SK-N-SH (cell line): Measurements from ENCODE around the gene MVB12B. TPM values are rescaled to one million over a fixed set of nuclear protein-coding genes. Genes with fewer than 3 reads are reported as not detected.

Source experiments
- CTCF ChIA-PET: fragments of 300-600, 350-600 bp; formaldehyde crosslinking; extraction: SDS; loops from one replicate; lab custom pipeline; 2021; lab: Yijun Ruan, JAX
- POLR2A ChIA-PET: fragments of 350-600 bp; sonication (Branson Sonifier 250); formaldehyde crosslinking; extraction: SDS; loops from one replicate; lab custom pipeline; 2020; ENCODE audit warnings: antibody characterized with exemption, inconsistent platforms; lab: Yijun Ruan, JAX
- DNase-seq: peaks from one replicate; pipeline ENCODE4 v3.0.0; 2012
- H2AFZ ChIP-seq: fragments of 200-600 bp; sonication (generic); 2 replicates; pipeline ENCODE4 v1.8.1; 2016; ENCODE audit warnings: antibody characterized with exemption, mild to moderate bottlenecking, low read depth
- H3F3A ChIP-seq: fragments of 200-600 bp; sonication (generic); replicated peaks from 2 replicates; pipeline ENCODE3; 2016; ENCODE audit warnings: antibody characterized with exemption, mild to moderate bottlenecking; ENCODE audit not compliant: insufficient read depth
- H3K27ac ChIP-seq, 2 experiments: fragments of 200-500 bp in 1 of 2; fragments of 200-600 bp in 1 of 2; sonication (Bioruptor generic) in 1 of 2; sonication (generic), shearing (Covaris generic) in 1 of 2; 2 replicates each; pipeline versions ENCODE4 v1.5.1 to v1.6.1; 2014 to 2016; ENCODE audit warnings: low read depth in 2 of 2, inconsistent platforms in 1 of 2, low read length in 1 of 2, mild to moderate bottlenecking in 1 of 2, mixed read lengths in 1 of 2
- H3K27me3 ChIP-seq: fragments of 200-600 bp; sonication (generic), shearing (Covaris generic); 2 replicates; pipeline ENCODE4 v1.6.1; 2016; ENCODE audit warnings: mixed run types; ENCODE audit not compliant: insufficient read depth
- H3K36me3 ChIP-seq, 2 experiments: fragments of 200-500 bp in 1 of 2; fragments of 200-600 bp in 1 of 2; sonication (Bioruptor generic) in 1 of 2; sonication (generic) in 1 of 2; replicated peaks in 1 of 2; 2 replicates each; pipeline versions ENCODE3 to v1.5.1; 2014 to 2016; ENCODE audit warnings: low read length in 1 of 2, mild to moderate bottlenecking in 1 of 2; ENCODE audit not compliant: insufficient read depth in 2 of 2, control insufficient read depth in 1 of 2
- H3K4me1 ChIP-seq, 2 experiments: fragments of 200-500 bp in 1 of 2; fragments of 200-600 bp in 1 of 2; sonication (Bioruptor generic) in 1 of 2; sonication (generic), shearing (Covaris generic) in 1 of 2; 2 replicates each; pipeline versions ENCODE4 v1.5.1 to v1.6.1; 2014 to 2016; ENCODE audit warnings: low read depth in 1 of 2, low read length in 1 of 2, mixed run types in 1 of 2; ENCODE audit not compliant: insufficient read depth in 2 of 2, control insufficient read depth in 1 of 2
- H3K4me2 ChIP-seq: fragments of 200-600 bp; sonication (generic), shearing (Covaris generic); 2 replicates; pipeline ENCODE4 v1.6.1; 2017; ENCODE audit warnings: mixed run types
- H3K4me3 ChIP-seq, 2 experiments: fragments of 200-500 bp in 1 of 2; fragments of 200-600 bp in 1 of 2; sonication (Bioruptor generic) in 1 of 2; sonication (generic), shearing (Covaris generic) in 1 of 2; 2 replicates each; pipeline versions ENCODE4 v1.5.1 to v1.8.1; 2014 to 2016; ENCODE audit warnings: low read depth in 2 of 2, inconsistent platforms in 1 of 2, low read length in 1 of 2, mild to moderate bottlenecking in 1 of 2, mixed read lengths in 1 of 2, moderate library complexity in 1 of 2
- H3K79me2 ChIP-seq: fragments of 200-600 bp; sonication (generic); 2 replicates; pipeline ENCODE4 v1.8.1; 2017; ENCODE audit warnings: mild to moderate bottlenecking; ENCODE audit not compliant: insufficient read depth
- H3K9ac ChIP-seq: fragments of 200-600 bp; sonication (generic); 2 replicates; pipeline ENCODE4 v1.6.1; 2017; ENCODE audit warnings: mixed run types
- H3K9me2 ChIP-seq: fragments of 200-600 bp; sonication (generic); 2 replicates; pipeline ENCODE4 v1.6.1; 2017; ENCODE audit warnings: mixed run types
- H3K9me3 ChIP-seq: fragments of 200-600 bp; sonication (generic); 2 replicates; pipeline ENCODE4 v1.6.1; 2017; ENCODE audit warnings: mixed run types, mild to moderate bottlenecking, moderate library complexity
- H4K20me1 ChIP-seq: fragments of 200-600 bp; sonication (generic); 2 replicates; pipeline ENCODE4 v1.6.1; 2017; ENCODE audit warnings: mild to moderate bottlenecking, mixed run types; ENCODE audit not compliant: insufficient read depth
- CHD2 ChIP-seq: fragments of 150-350 bp; IDR thresholded peaks from 2 replicates; pipeline ENCODE4 v1.6.1; 2018; ENCODE audit warnings: low read length; ENCODE audit not compliant: partially characterized antibody
- CTCF ChIP-seq: fragments of 200-600 bp; sonication (generic); IDR thresholded peaks from 2 replicates; pipeline ENCODE4 v1.6.1; 2017; ENCODE audit warnings: antibody characterized with exemption, mild to moderate bottlenecking, moderate library complexity
- ELF1 ChIP-seq: IDR thresholded peaks from 2 replicates; pipeline ENCODE4 v1.4.0; 2012
- EP300 ChIP-seq, 2 experiments: IDR thresholded peaks; 2 replicates each; pipeline versions ENCODE4 v1.4.0 to v1.6.1; 2012; ENCODE audit warnings: borderline replicate concordance in 1 of 2, low read depth in 1 of 2, low read length in 1 of 2
- EZH2phosphoT487 ChIP-seq: fragments of 200-600 bp; sonication (generic); IDR thresholded peaks from 2 replicates; pipeline ENCODE4 v1.6.1; 2017; ENCODE audit warnings: low read depth, mixed run types, mild to moderate bottlenecking, antibody characterized with exemption, moderate library complexity, borderline replicate concordance
- FOSL2 ChIP-seq: IDR thresholded peaks from 2 replicates; pipeline ENCODE4 v1.4.0; 2012; ENCODE audit warnings: low read depth, mild to moderate bottlenecking, moderate library complexity, borderline replicate concordance
- JUND ChIP-seq: IDR thresholded peaks from 2 replicates; pipeline ENCODE4 v1.4.0; 2012
- MEF2A ChIP-seq: IDR thresholded peaks from 2 replicates; pipeline ENCODE4 v1.4.0; 2012; ENCODE audit warnings: low read depth, borderline replicate concordance
- MXI1 ChIP-seq: IDR thresholded peaks from 2 replicates; pipeline ENCODE4 v1.6.1; 2012; ENCODE audit warnings: mild to moderate bottlenecking, low read depth, low read length, improper control_type of control experiment
- NFIC ChIP-seq: IDR thresholded peaks from 2 replicates; pipeline ENCODE4 v1.4.0; 2012; ENCODE audit warnings: borderline replicate concordance
- POLR2AphosphoS5 ChIP-seq: IDR thresholded peaks from 2 replicates; pipeline ENCODE4 v1.6.1; 2012; ENCODE audit warnings: low read depth, low read length
- RAD21 ChIP-seq: IDR thresholded peaks from 2 replicates; pipeline ENCODE4 v1.6.1; 2012; ENCODE audit warnings: mild to moderate bottlenecking, low read length
- RCOR1 ChIP-seq: fragments of 150-350 bp; IDR thresholded peaks from 2 replicates; pipeline ENCODE4 v1.6.1; 2017; ENCODE audit warnings: antibody characterized with exemption, low read length
- RFX5 ChIP-seq: IDR thresholded peaks from 2 replicates; pipeline ENCODE4 v1.6.1; 2012; ENCODE audit warnings: mild to moderate bottlenecking, improper control_type of control experiment, low read length
- RXRA ChIP-seq: IDR thresholded peaks from 2 replicates; pipeline ENCODE4 v1.4.0; 2012; ENCODE audit warnings: low read depth, mild to moderate bottlenecking, borderline replicate concordance
- USF2 ChIP-seq: fragments of 150-350 bp; IDR thresholded peaks from 2 replicates; pipeline ENCODE4 v1.6.1; 2017; ENCODE audit warnings: antibody characterized with exemption, low read length, low read depth, borderline replicate concordance
- YY1 ChIP-seq: IDR thresholded peaks from 2 replicates; pipeline ENCODE4 v1.4.0; 2012; ENCODE audit warnings: low read depth, mild to moderate bottlenecking
- WGBS: methylation state at CpG from one replicate; pipeline ENCODE4 v1.1.6; 2017; ENCODE audit warnings: low lambda C conversion rate; 5-methylcytosine and 5-hydroxymethylcytosine counted together
- polyA plus RNA-seq, 3 experiments: library from polyadenylated mRNA; depleted of rRNA; stranded (reverse); fragments of >200 nt; gene quantifications; 2 replicates each; pipeline ENCODE4 v1.2.3, GENCODE V29; 2012
- TF ChIP-seq, protein P1 (sequence below): IDR thresholded peaks from 2 replicates; pipeline ENCODE4 v1.4.0; 2012; ENCODE audit warnings: low read depth, borderline replicate concordance
- TF ChIP-seq, protein P2 (sequence below): IDR thresholded peaks from 2 replicates; pipeline ENCODE4; 2012

The MVB12B gene
- polyA plus RNA-seq, 1 of the 3 experiments (the other 2 are of a cell fraction) = 5.1 TPM

DNA sequence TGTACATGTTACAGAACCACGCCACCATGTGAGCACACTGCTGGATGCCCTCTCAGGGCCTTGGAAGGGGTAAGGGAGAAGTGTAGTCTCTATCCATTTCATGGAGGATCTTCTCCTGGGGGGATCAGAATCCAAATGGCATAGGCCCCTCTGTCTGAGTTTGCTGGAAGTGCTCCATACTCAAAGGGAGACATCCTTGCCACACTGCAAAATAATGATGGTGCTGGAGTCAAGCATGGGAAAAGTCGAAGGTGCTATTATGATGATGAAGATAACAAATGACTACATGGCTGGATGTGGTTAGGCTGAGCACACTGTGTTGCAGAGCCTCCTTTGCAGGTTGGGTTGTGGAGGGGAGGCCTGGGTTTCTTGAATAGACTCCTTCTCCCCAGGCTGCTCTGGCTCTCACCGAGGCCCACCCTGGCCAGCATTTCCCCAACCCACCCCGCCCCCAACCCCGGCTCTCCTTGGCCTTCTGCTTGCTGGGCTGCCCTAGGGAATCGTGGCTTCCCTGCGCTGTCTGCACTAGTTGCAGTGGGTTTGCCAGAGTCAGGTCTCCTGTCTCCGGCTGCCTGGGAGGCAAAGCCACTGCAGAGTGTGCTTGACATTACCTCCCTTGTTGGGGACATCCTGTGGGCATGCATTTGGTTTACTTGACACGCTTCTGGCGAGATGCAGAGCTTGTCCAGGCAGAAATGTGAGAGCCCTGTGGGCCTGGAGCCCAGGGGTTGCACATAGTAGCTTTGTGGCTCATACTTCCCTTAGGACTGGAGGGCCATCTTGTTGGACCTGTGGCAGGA is 3.0 kb downstream of the MVB12B start:
- H3F3A ChIP-seq = peaks cover 3% of the 10 kb centered on the region
- ChIA-PET CTCF (interaction anchor here (1.5 kb wide), 1 partner anchor 14 kb away, joined by 3 read pairs; no protein-coding TSS in a partner anchor), POLR2A (no interaction called here)
- H3K27me3 ChIP-seq = no peaks in the 10 kb centered on the region
- H3K4me2 ChIP-seq = no peak overlapping the region
- 93% methylated on average over 7 of the region's 10 CpGs for WGBS
- peaks cover 11 to 37% of the 10 kb centered on the region in 2 experiments; a peak in 3 of 4 replicates for H3K4me1 ChIP-seq
- H3K9ac ChIP-seq = no peak overlapping the region
- H2AFZ ChIP-seq = no peak overlapping the region
- H4K20me1 ChIP-seq = no peaks in the 10 kb centered on the region
- H3K79me2 ChIP-seq = peaks cover 59% of the 10 kb centered on the region
- no peak overlapping the region for H3K4me3 ChIP-seq
- no peaks in the 10 kb centered on the region for H3K9me3 ChIP-seq
- H3K27ac ChIP-seq = no peak overlapping the region
- H3K36me3 ChIP-seq = no peaks in the 10 kb centered on the region
- no peaks in the 10 kb centered on the region; the same call in 1 of the 2 replicates for H3K9me2 ChIP-seq
- no peak for DNase-seq
- no peak for TF ChIP-seq EZH2phosphoT487
- TF ChIP-seq RCOR1 = no peak
- no peak for TF ChIP-seq CHD2
- TF ChIP-seq, protein P1, sequence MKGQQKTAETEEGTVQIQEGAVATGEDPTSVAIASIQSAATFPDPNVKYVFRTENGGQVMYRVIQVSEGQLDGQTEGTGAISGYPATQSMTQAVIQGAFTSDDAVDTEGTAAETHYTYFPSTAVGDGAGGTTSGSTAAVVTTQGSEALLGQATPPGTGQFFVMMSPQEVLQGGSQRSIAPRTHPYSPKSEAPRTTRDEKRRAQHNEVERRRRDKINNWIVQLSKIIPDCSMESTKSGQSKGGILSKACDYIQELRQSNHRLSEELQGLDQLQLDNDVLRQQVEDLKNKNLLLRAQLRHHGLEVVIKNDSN = no peak
- no peak for TF ChIP-seq RFX5
- TF ChIP-seq POLR2AphosphoS5 = no peak
- no peak for TF ChIP-seq MXI1
- TF ChIP-seq USF2 = no peak
- TF ChIP-seq JUND = no peak
- TF ChIP-seq, protein P2, sequence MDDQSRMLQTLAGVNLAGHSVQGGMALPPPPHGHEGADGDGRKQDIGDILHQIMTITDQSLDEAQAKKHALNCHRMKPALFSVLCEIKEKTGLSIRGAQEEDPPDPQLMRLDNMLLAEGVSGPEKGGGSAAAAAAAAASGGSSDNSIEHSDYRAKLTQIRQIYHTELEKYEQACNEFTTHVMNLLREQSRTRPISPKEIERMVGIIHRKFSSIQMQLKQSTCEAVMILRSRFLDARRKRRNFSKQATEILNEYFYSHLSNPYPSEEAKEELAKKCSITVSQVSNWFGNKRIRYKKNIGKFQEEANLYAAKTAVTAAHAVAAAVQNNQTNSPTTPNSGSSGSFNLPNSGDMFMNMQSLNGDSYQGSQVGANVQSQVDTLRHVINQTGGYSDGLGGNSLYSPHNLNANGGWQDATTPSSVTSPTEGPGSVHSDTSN = no peak
- no peak for TF ChIP-seq NFIC
- no peak for TF ChIP-seq YY1
- no peak for TF ChIP-seq ELF1
- no peak for TF ChIP-seq RXRA

- Histone ChIP-seq H3K79me2 (peaks cover 64% of the 10 kb centered on the region), H2AFZ (no peak overlapping the region), H3K4me2 (no peak overlapping the region), H3K4me3 (no peak overlapping the region), H3K27me3 (no peaks in the 10 kb centered on the region), H3K9me2 (no peaks in the 10 kb centered on the region), H3K9ac (no peak overlapping the region), H3F3A (no peaks in the 10 kb centered on the region), H3K9me3 (no peaks in the 10 kb centered on the region), H4K20me1 (no peaks in the 10 kb centered on the region), H3K36me3 (no peaks in the 10 kb centered on the region), H3K4me1 (peaks cover 11 to 42% of the 10 kb centered on the region in 2 experiments; a peak in 3 of 4 replicates), H3K27ac (no peak overlapping the region)
- ChIA-PET POLR2A (no interaction called here), CTCF (interaction anchor here (1.5 kb wide), 1 partner anchor 13 kb away, joined by 3 read pairs; no protein-coding TSS in a partner anchor)
- TF ChIP-seq RAD21 (no peak), CHD2 (no peak), USF2 (no peak), MEF2A (no peak), NFIC (no peak), POLR2AphosphoS5 (no peak), RFX5 (no peak), JUND (no peak), CTCF (no peak), EP300 (IDR thresholded peaks at IDR 0.05; ENCODE audit: borderline replicate concordance in 1 of 2, low read depth in 1 of 2, low read length in 1 of 2) (no peak), YY1 (no peak), FOSL2 (no peak), MXI1 (no peak)
- TF ChIP-seq, protein P2 = no peak
- no peak for DNase-seq
- WGBS = 98% methylated on average over 4 of the region's 4 CpGs
Measured at GRCh38 chr9:126330536-126330935, 3.9 kb downstream of the MVB12B start.
